VCaP (cell line): ENCODE results near the gene RASAL2.

ENCODE experiments used
- H3K27ac ChIP-seq: fragments of 450-650 bp; 2 replicates; pipeline ENCODE4 v1.5.1; 2017
- CTCF ChIP-seq: fragments of 450-650 bp; conservative IDR thresholded peaks from 2 replicates; pipeline ENCODE4 v1.5.1; 2017; ENCODE audit warnings: mild to moderate bottlenecking, moderate library complexity

Gene RASAL2

GRCh38 chr1:178275553-178275952 lies 181.6 kb downstream of the RASAL2 start:
- TF ChIP-seq CTCF = no peak
- H3K27ac ChIP-seq = no peak overlapping the region

- TF ChIP-seq CTCF = no peak
- H3K27ac ChIP-seq = no peak overlapping the region
Observed at GRCh38 chr1:178277793-178278530, 184.1 kb downstream of the RASAL2 start.

GRCh38 chr1:178278916-178279686 lies 185.2 kb downstream of the RASAL2 start:
- no peak for TF ChIP-seq CTCF
- no peak overlapping the region for H3K27ac ChIP-seq

- H3K27ac ChIP-seq = peak overlapping the region; percentile 37
- TF ChIP-seq CTCF = peak; percentile 81
Observed at GRCh38 chr1:178282949-178283367, 189.1 kb downstream of the RASAL2 start.

GRCh38 chr1:178283409-178283808 lies 189.5 kb downstream of the RASAL2 start:
- H3K27ac ChIP-seq = peak overlapping the region; percentile 37
- TF ChIP-seq CTCF = no peak

- peak overlapping the region; percentile 37 for H3K27ac ChIP-seq
- no peak; the same call in 1 of the 2 replicates for TF ChIP-seq CTCF
Observed at GRCh38 chr1:178284058-178284457, 190.2 kb downstream of the RASAL2 start.

GRCh38 chr1:178291166-178291565 lies 197.3 kb downstream of the RASAL2 start:
- H3K27ac ChIP-seq = no peak overlapping the region
- TF ChIP-seq CTCF = no peak
